MCF 10A (cell line): Measurements from ENCODE around the gene ABLIM3. TPM values are rescaled to one million over a fixed set of nuclear protein-coding genes. Genes with fewer than 3 reads are reported as not detected.

ENCODE experiments used
- BruUV-seq: library from RNA; stranded (reverse); fragments of 400-500 nt; replicated peaks from 2 replicates; lab custom pipeline; 2021; lab: Mats Ljungman, UMichigan
- CTCF ChIA-PET: fragments of 300-600 bp; sonication (Branson Sonifier 250); formaldehyde crosslinking; extraction: SDS; loops from one replicate; lab custom pipeline; 2021; ENCODE audit warnings: antibody characterized with exemption, inconsistent platforms; lab: Yijun Ruan, JAX
- POLR2A ChIA-PET: fragments of 300-600, 350-650 bp; sonication (Branson Sonifier 250); formaldehyde crosslinking; extraction: SDS; loops from one replicate; lab custom pipeline; 2020; ENCODE audit warnings: antibody characterized with exemption, inconsistent platforms; lab: Yijun Ruan, JAX
- DNase-seq: peaks from one replicate; pipeline ENCODE4 v3.0.0-alpha.2; 2018; ENCODE audit not compliant: unreplicated experiment
- H3K27ac Mint-ChIP-seq: one replicate; pipeline ENCODE4 v1.8.0; 2022; ENCODE audit warnings: mild to moderate bottlenecking, low read depth, mixed read lengths; ENCODE audit not compliant: unreplicated experiment
- H3K27me3 Mint-ChIP-seq: one replicate; pipeline ENCODE4 v1.8.0; 2022; ENCODE audit warnings: mixed read lengths; ENCODE audit not compliant: insufficient read depth, unreplicated experiment
- H3K36me3 Mint-ChIP-seq: one replicate; pipeline ENCODE4 v1.8.0; 2022; ENCODE audit warnings: mild to moderate bottlenecking, moderate library complexity, mixed read lengths; ENCODE audit not compliant: insufficient read depth, unreplicated experiment
- H3K4me1 Mint-ChIP-seq: one replicate; pipeline ENCODE4 v1.8.0; 2022; ENCODE audit warnings: mixed read lengths; ENCODE audit not compliant: insufficient read depth, unreplicated experiment
- H3K4me3 Mint-ChIP-seq: one replicate; pipeline ENCODE4 v1.8.0; 2022; ENCODE audit warnings: mild to moderate bottlenecking, moderate library complexity, mixed read lengths; ENCODE audit not compliant: unreplicated experiment
- H3K9me3 Mint-ChIP-seq: one replicate; pipeline ENCODE4 v1.8.0; 2022; ENCODE audit warnings: mixed read lengths; ENCODE audit not compliant: unreplicated experiment
- CTCF ChIP-seq: fragments of 200-600 bp; IDR thresholded peaks from one replicate; pipeline ENCODE4 v1.8.0; 2022; ENCODE audit warnings: antibody characterized with exemption, mild to moderate bottlenecking; ENCODE audit not compliant: unreplicated experiment
- intact Hi-C: fragments of 100-400 bp; cut with micrococcal nuclease; formaldehyde crosslinking; loops from 2 replicates; pipeline ENCODE4 v1.14.1; 2022
- total RNA-seq: library from RNA; stranded (reverse); gene quantifications from 2 replicates; pipeline ENCODE4 v1.2.3, GENCODE V29; 2022

The ABLIM3 gene
- total RNA-seq, 1 experiment from 2014 or later, result 168 TPM

DNA sequence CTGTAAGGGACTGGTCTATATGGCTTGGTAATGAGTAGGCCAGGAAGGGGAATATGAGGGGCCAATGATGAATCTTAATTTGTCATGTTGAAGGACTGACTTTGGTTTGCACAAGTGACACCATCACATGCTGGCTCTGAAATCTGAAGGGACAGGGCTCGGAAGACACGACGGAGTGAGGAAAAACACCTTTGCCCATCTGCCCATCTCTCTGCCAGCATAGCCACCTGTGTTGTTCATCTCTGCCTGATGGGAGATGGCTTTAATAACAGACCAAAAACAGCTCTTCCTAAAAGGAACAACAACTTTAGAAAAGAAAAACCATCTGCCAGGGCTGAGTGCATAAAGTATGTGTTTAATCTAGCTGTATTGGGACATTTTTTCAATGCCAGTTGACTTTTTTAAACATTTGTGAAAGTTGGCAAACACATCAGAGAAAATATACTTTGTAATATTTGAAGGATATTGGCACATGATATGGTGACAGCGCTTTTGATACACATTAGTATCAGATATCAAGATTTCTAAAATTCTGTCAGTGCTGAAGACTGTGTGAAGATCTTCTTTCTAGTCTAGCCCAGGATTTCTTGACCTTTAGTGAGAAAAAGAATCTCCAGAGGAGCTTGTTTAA is 27.1 kb downstream of the ABLIM3 start:
- intact Hi-C loops, result no loop called here
- no TSS peak for BruUV-seq
- no peak for TF ChIP-seq CTCF
- H3K9me3 Mint-ChIP-seq, result no peaks in the 10 kb centered on the region
- H3K4me1 Mint-ChIP-seq, result peaks cover 56% of the 10 kb centered on the region
- peaks cover 14% of the 10 kb centered on the region for H3K36me3 Mint-ChIP-seq
- no peak overlapping the region for H3K27ac Mint-ChIP-seq
- ChIA-PET CTCF (interaction anchor here (0.6 to 2.4 kb wide), 10 partner anchors 12 to 1696 kb away, joined by 3 to 9 read pairs (median 3); partner anchors contain the start of gene ABLIM3), POLR2A (interaction anchor here (0.9 to 1.9 kb wide), 6 partner anchors 10 to 41 kb away, joined by 3 to 6 read pairs (median 4); no protein-coding TSS in a partner anchor)
- no peak overlapping the region for H3K4me3 Mint-ChIP-seq
- no peak for DNase-seq
- H3K27me3 Mint-ChIP-seq, result no peaks in the 10 kb centered on the region

GRCh38 chr5:149170299-149170698 is 29.0 kb downstream of the ABLIM3 start:
- no peak for TF ChIP-seq CTCF
- H3K4me3 Mint-ChIP-seq, result no peak overlapping the region
- POLR2A ChIA-PET, result interaction anchor here (0.6 kb wide), 1 partner anchor 1326 kb away, joined by 3 read pairs; no protein-coding TSS in a partner anchor
- BruUV-seq, result no TSS peak
- peaks cover 14% of the 10 kb centered on the region for H3K36me3 Mint-ChIP-seq
- intact Hi-C loops, result no loop called here
- H3K9me3 Mint-ChIP-seq, result no peaks in the 10 kb centered on the region
- no peak overlapping the region for H3K27ac Mint-ChIP-seq
- DNase-seq, result no peak
- CTCF ChIA-PET, result no interaction called here
- H3K4me1 Mint-ChIP-seq, result peaks cover 60% of the 10 kb centered on the region
- no peaks in the 10 kb centered on the region for H3K27me3 Mint-ChIP-seq

GRCh38 chr5:149172261-149172660 is 31.0 kb downstream of the ABLIM3 start:
- POLR2A ChIA-PET, result no interaction called here
- Mint-ChIP-seq H3K4me3 (no peak overlapping the region), H3K27me3 (no peaks in the 10 kb centered on the region), H3K36me3 (peaks cover 19% of the 10 kb centered on the region), H3K27ac (peak overlapping the region; percentile 91), H3K9me3 (no peaks in the 10 kb centered on the region), H3K4me1 (peaks cover 51% of the 10 kb centered on the region)
- intact Hi-C loops, result no loop called here
- TF ChIP-seq CTCF, result no peak
- DNase-seq, result peak; percentile 32
- no TSS peak for BruUV-seq
- CTCF ChIA-PET, result no interaction called here

DNA sequence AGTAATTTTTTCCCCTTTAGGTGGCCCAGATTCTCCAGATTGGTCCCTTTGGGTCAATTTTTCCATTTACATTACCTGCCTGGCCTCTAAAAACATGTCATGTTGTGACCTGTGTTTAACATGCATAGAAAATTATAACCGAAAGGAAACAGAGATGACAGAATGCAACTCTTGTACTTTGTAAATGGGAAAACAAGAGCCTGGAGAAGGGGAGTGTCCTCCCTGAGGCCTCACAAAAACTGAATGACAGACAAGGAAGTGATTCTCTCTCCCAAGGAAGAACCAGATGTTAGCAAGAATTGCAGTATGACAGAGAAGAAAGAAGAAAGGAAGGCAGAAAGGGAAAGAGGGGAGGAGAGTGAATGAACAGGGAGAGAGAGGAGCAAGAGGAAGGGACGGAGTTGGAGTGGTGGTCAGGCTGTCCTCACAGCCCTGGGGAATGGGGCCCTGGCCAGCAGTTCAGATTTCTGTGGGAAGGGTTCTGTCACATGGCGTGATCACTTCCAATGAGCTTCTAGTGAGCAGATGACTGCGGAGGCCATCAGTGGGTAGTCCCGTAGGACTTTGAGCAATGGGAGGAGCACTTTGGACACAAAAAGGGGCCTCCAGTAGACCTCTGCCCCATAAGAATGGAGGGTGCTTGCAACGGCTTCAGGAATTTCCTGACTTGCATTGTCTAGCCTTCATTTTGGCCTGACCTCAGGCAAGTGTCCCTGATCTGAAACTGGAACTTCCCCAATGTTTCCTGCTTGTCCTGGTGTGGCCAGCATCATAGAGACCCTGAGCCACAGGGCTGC is 31.6 kb downstream of the ABLIM3 start:
- Mint-ChIP-seq H3K4me1 (peaks cover 53% of the 10 kb centered on the region), H3K27me3 (no peaks in the 10 kb centered on the region), H3K4me3 (peak overlapping the region; percentile 1), H3K27ac (peak overlapping the region; percentile 91), H3K36me3 (peaks cover 19% of the 10 kb centered on the region), H3K9me3 (no peaks in the 10 kb centered on the region)
- intact Hi-C loops, result no loop called here
- ChIA-PET CTCF (interaction anchor here (1.0 kb wide), 1 partner anchor 208 kb away, joined by 3 read pairs; no protein-coding TSS in a partner anchor), POLR2A (no interaction called here)
- BruUV-seq, result no TSS peak
- TF ChIP-seq CTCF, result no peak
- no peak for DNase-seq
